ENCODE data around the gene ACTN4.

Gene ACTN4

GRCh38 chr19:38657633-38658222, 10.3 kb downstream of the ACTN4 start:
- H3K4me3 ChIP-seq (ENCODE audit: low read length), result no peak overlapping the region
- DNase-seq (ENCODE audit: low read depth, low spot score), result no peak

GRCh38 chr19:38658462-38659306, 11.2 kb downstream of the ACTN4 start:
- no peak overlapping the region for H3K4me3 ChIP-seq (ENCODE audit: low read length)
- DNase-seq (ENCODE audit: low read depth, low spot score), result no peak

GRCh38 chr19:38660724-38661123, 13.3 kb downstream of the ACTN4 start:
- no peak for DNase-seq (ENCODE audit: low read depth, low spot score)
- H3K4me3 ChIP-seq (ENCODE audit: low read length), result no peak overlapping the region

GRCh38 chr19:38661136-38661535, 13.7 kb downstream of the ACTN4 start:
- DNase-seq (ENCODE audit: low read depth, low spot score), result no peak
- H3K4me3 ChIP-seq (ENCODE audit: low read length), result no peak overlapping the region

- H3K4me3 ChIP-seq (ENCODE audit: low read length), result no peak overlapping the region
- no peak for DNase-seq (ENCODE audit: low read depth, low spot score)
Observed at GRCh38 chr19:38661996-38662395, 14.5 kb downstream of the ACTN4 start.

GRCh38 chr19:38662537-38663155, 15.2 kb downstream of the ACTN4 start:
- H3K4me3 ChIP-seq (ENCODE audit: low read length), result no peak overlapping the region
- no peak for DNase-seq (ENCODE audit: low read depth, low spot score)

- no peak overlapping the region for H3K4me3 ChIP-seq (ENCODE audit: low read length)
- no peak for DNase-seq (ENCODE audit: low read depth, low spot score)
Observed at GRCh38 chr19:38663156-38663651, 15.8 kb downstream of the ACTN4 start.

GRCh38 chr19:38663957-38664502, 16.6 kb downstream of the ACTN4 start:
- DNase-seq (ENCODE audit: low read depth, low spot score), result peak; percentile 75
- H3K4me3 ChIP-seq (ENCODE audit: low read length), result no peak overlapping the region

- DNase-seq (ENCODE audit: low read depth, low spot score), result no peak
Observed at GRCh38 chr19:38664503-38665211, 17.2 kb downstream of the ACTN4 start.

GRCh38 chr19:38665219-38665931, 17.9 kb downstream of the ACTN4 start:
- no peak for DNase-seq (ENCODE audit: low read depth, low spot score)
- no peak overlapping the region for H3K4me3 ChIP-seq (ENCODE audit: low read length)

More at GRCh38 chr19:38664503-38665211, 17.2 kb downstream of the ACTN4 start:
- H3K4me3 ChIP-seq (ENCODE audit: low read length), result no peak overlapping the region

- DNase-seq (ENCODE audit: low read depth, low spot score), result no peak
- H3K4me3 ChIP-seq (ENCODE audit: low read length), result no peak overlapping the region
Observed at GRCh38 chr19:38665950-38666662, 18.7 kb downstream of the ACTN4 start.

GRCh38 chr19:38666663-38667511, 19.4 kb downstream of the ACTN4 start:
- no peak overlapping the region for H3K4me3 ChIP-seq (ENCODE audit: low read length)
- no peak for DNase-seq (ENCODE audit: low read depth, low spot score)

- H3K4me3 ChIP-seq (ENCODE audit: low read length), result no peak overlapping the region
- no peak for DNase-seq (ENCODE audit: low read depth, low spot score)
Observed at GRCh38 chr19:38667661-38668171, 20.3 kb downstream of the ACTN4 start.

GRCh38 chr19:38669552-38669951, 22.1 kb downstream of the ACTN4 start:
- peak overlapping the region; percentile 28 for H3K4me3 ChIP-seq (ENCODE audit: low read length)
- peak; percentile 68 for DNase-seq (ENCODE audit: low read depth, low spot score)

- H3K4me3 ChIP-seq (ENCODE audit: low read length), result no peak overlapping the region
- DNase-seq (ENCODE audit: low read depth, low spot score), result no peak
Observed at GRCh38 chr19:38670921-38671398, 23.5 kb downstream of the ACTN4 start.

GRCh38 chr19:38671654-38672053, 24.2 kb downstream of the ACTN4 start:
- DNase-seq (ENCODE audit: low read depth, low spot score), result no peak
- no peak overlapping the region for H3K4me3 ChIP-seq (ENCODE audit: low read length)

- H3K4me3 ChIP-seq (ENCODE audit: low read length), result no peak overlapping the region
- DNase-seq (ENCODE audit: low read depth, low spot score), result no peak
Observed at GRCh38 chr19:38673030-38673429, 25.6 kb downstream of the ACTN4 start.

Data from Jurkat, Clone E6-1 (cell line).